A549 (cell line): Measurements from ENCODE around the gene NOS1AP. TPM values are rescaled to one million over a fixed set of nuclear protein-coding genes. Genes with fewer than 3 reads are reported as not detected.

Experiments
- ATAC-seq, 2 experiments: fragments of 200-7000 bp in 1 of 2; fragments of >200 bp in 1 of 2; cut with Nextera tagmentation in 1 of 2; cut with Tn5 transposase in 1 of 2; 3 replicates each; pipeline versions ENCODE4 v1.8.0 to v1.9.1; 2018 to 2020; ENCODE audit warnings: mild to moderate bottlenecking in 1 of 2, moderate library complexity in 1 of 2
- CTCF ChIA-PET: fragments of 300-600 bp; sonication (Branson Sonifier 250); formaldehyde crosslinking; extraction: SDS; loops from one replicate; lab custom pipeline; 2021; ENCODE audit warnings: antibody characterized with exemption, inconsistent platforms; lab: Yijun Ruan, JAX
- POLR2A ChIA-PET: fragments of 350-600 bp; formaldehyde crosslinking; extraction: SDS; loops from one replicate; lab custom pipeline; 2021; ENCODE audit warnings: antibody characterized with exemption, inconsistent platforms; lab: Yijun Ruan, JAX
- DNase-seq, 2 experiments: peaks; one replicate each; pipeline versions ENCODE4 v3.0.0 to v3.0.0-alpha.2; 2011 to 2016; ENCODE audit warnings: low read depth in 1 of 2, low spot score in 1 of 2
- FAIRE-seq: peaks from 2 replicates; lab custom pipeline; 2011; peaks lifted over from hg19 to GRCh38; lab: Jason Lieb, UNC
- H3K27ac ChIP-seq, 2 experiments: fragments of >200 bp; sonication (Bioruptor Twin); formaldehyde crosslinking; 3 replicates each; pipeline ENCODE4 v1.5.1; 2016 to 2017
- H3K4me1 ChIP-seq: fragments of >200 bp; sonication (Bioruptor Twin); formaldehyde crosslinking; 3 replicates; pipeline ENCODE4 v1.6.1; 2016
- H3K4me2 ChIP-seq: fragments of >200 bp; sonication (Bioruptor Twin); formaldehyde crosslinking; 3 replicates; pipeline ENCODE4 v1.6.1; 2016
- H3K4me3 ChIP-seq: fragments of >200 bp; sonication (Bioruptor Twin); formaldehyde crosslinking; 3 replicates; pipeline ENCODE4 v1.5.1; 2016
- H3K9me3 ChIP-seq: fragments of >200 bp; sonication (Bioruptor Twin); formaldehyde crosslinking; 3 replicates; pipeline ENCODE4 v1.6.1; 2016
- CTCF ChIP-seq: fragments of >200 bp; sonication (Bioruptor Twin); formaldehyde crosslinking; IDR thresholded peaks from 3 replicates; pipeline ENCODE4 v1.5.1; 2016
- ESRRA ChIP-seq: fragments of 150-350 bp; IDR thresholded peaks from 2 replicates; pipeline ENCODE4 v1.6.1; 2014; ENCODE audit warnings: mild to moderate bottlenecking, low read length, borderline replicate concordance
- FOSB ChIP-seq: fragments of 250-450 bp; sonication (Bioruptor Pico); IDR thresholded peaks from 2 replicates; pipeline ENCODE4 v1.5.0; 2020; ENCODE audit warnings: mild to moderate bottlenecking, moderate library complexity
- FOSL2 ChIP-seq, 2 experiments: fragments of 450-650 bp in 1 of 2; fragments of >200 bp in 1 of 2; sonication (Bioruptor Twin) in 1 of 2; formaldehyde crosslinking; IDR thresholded peaks; 2 replicates each; pipeline versions ENCODE4 v1.5.0 to v1.6.1; 2016 to 2020; ENCODE audit warnings: mild to moderate bottlenecking in 1 of 2, moderate library complexity in 1 of 2
- FOXS1 ChIP-seq: fragments of 250-450 bp; sonication (Bioruptor Pico); IDR thresholded peaks from 2 replicates; pipeline ENCODE4 v1.5.0; 2020; ENCODE audit warnings: mild to moderate bottlenecking, moderate library complexity
- HDAC2 ChIP-seq: fragments of 200-600 bp; sonication (generic); IDR thresholded peaks from 2 replicates; pipeline ENCODE4 v1.6.1; 2016
- HEYL ChIP-seq: fragments of 250-450 bp; sonication (Bioruptor Pico); IDR thresholded peaks from 2 replicates; pipeline ENCODE4 v1.8.0; 2021; ENCODE audit warnings: mild to moderate bottlenecking, moderate library complexity
- HOXB13 ChIP-seq: fragments of 250-450 bp; sonication (Bioruptor Pico); IDR thresholded peaks from 2 replicates; pipeline ENCODE4 v1.5.0; 2020; ENCODE audit warnings: low read depth, mild to moderate bottlenecking, moderate library complexity
- HOXB5 ChIP-seq: fragments of 250-450 bp; sonication (Bioruptor Pico); IDR thresholded peaks from 2 replicates; pipeline ENCODE4 v1.5.0; 2020; ENCODE audit warnings: mild to moderate bottlenecking, moderate library complexity
- MYC ChIP-seq: IDR thresholded peaks from 2 replicates; pipeline ENCODE4 v1.6.1; 2012; ENCODE audit warnings: mild to moderate bottlenecking, inconsistent platforms, low read length, improper control_type of control experiment, borderline replicate concordance
- NFE2L2 ChIP-seq: fragments of 150-350 bp; conservative IDR thresholded peaks from 2 replicates; pipeline ENCODE4 v1.6.1; 2014; ENCODE audit warnings: low read length
- PHF8 ChIP-seq: fragments of 200-600 bp; sonication (generic); IDR thresholded peaks from 2 replicates; pipeline ENCODE4 v1.6.1; 2016; ENCODE audit warnings: low read depth, mild to moderate bottlenecking, antibody characterized with exemption, moderate library complexity, borderline replicate concordance
- RAD21 ChIP-seq, 2 experiments: fragments of >200 bp in 1 of 2; sonication (Bioruptor Twin) in 1 of 2; formaldehyde crosslinking in 1 of 2; IDR thresholded peaks in 1 of 2; conservative IDR thresholded peaks in 1 of 2; 2 replicates in 1 of 2; 3 replicates in 1 of 2; pipeline ENCODE4 v1.6.1; 2012 to 2018; ENCODE audit warnings: inconsistent platforms in 1 of 2
- RCOR1 ChIP-seq: fragments of 150-350 bp; IDR thresholded peaks from 2 replicates; pipeline ENCODE4 v1.6.1; 2014; ENCODE audit warnings: antibody characterized with exemption, low read length, low read depth
- REST ChIP-seq: fragments of 200-600 bp; sonication (generic); IDR thresholded peaks from 2 replicates; pipeline ENCODE4 v1.6.1; 2016; ENCODE audit warnings: antibody characterized with exemption, mild to moderate bottlenecking, moderate library complexity
- RNF2 ChIP-seq: fragments of 200-600 bp; sonication (generic); IDR thresholded peaks from 2 replicates; pipeline ENCODE4 v1.6.1; 2016; ENCODE audit warnings: low read depth, mild to moderate bottlenecking, antibody characterized with exemption, moderate library complexity, borderline replicate concordance
- SMC3 ChIP-seq: fragments of >200 bp; sonication (Bioruptor Twin); formaldehyde crosslinking; IDR thresholded peaks from 3 replicates; pipeline ENCODE4 v1.6.1; 2018; ENCODE audit warnings: inconsistent platforms
- TP53 ChIP-seq: fragments of 250-450 bp; sonication (Bioruptor Pico); IDR thresholded peaks from 2 replicates; pipeline ENCODE4 v1.5.0; 2021; ENCODE audit warnings: mild to moderate bottlenecking, moderate library complexity
- WGBS: methylation state at CpG from one replicate; pipeline ENCODE4 v1.1.6; 2017; ENCODE audit errors: missing lambda C conversion rate; 5-methylcytosine and 5-hydroxymethylcytosine counted together
- polyA plus RNA-seq, 4 experiments: library from polyadenylated mRNA; depleted of rRNA in 3 of 4; stranded (reverse); fragments of >200 nt; fragmentation: RNase III in 1 of 4; extraction: RNeasy Plus Mini Kit Qiagen cat#74134 plus additional on column Dnase treatment in 1 of 4; gene quantifications; 2 replicates in 3 of 4; 3 replicates in 1 of 4; pipeline ENCODE4 v1.2.3, GENCODE V29; 2011 to 2017
- TF ChIP-seq, protein P1 (sequence below): fragments of 250-450 bp; sonication (Bioruptor Pico); IDR thresholded peaks from 2 replicates; pipeline ENCODE4 v1.5.0; 2021; ENCODE audit warnings: mild to moderate bottlenecking, moderate library complexity, borderline replicate concordance

Gene NOS1AP
- polyA plus RNA-seq, 2 of the 4 experiments (the other 2 are of a cell fraction), result 0.17 to 0.25 TPM

- H3K4me3 ChIP-seq, result no peak overlapping the region
- DNase-seq (no peak), ATAC-seq (no peak)
- POLR2A ChIA-PET, result no interaction called here
- WGBS, result 28% methylated on average over 3 of the region's 3 CpGs
- H3K27ac ChIP-seq, result no peak overlapping the region
- no peak for TF ChIP-seq HOXB5 (CRISPR knock-in tag)
- TF ChIP-seq HOXB13 (CRISPR knock-in tag), result no peak
- TF ChIP-seq NFE2L2, result no peak
- no peak for TF ChIP-seq RCOR1
- TF ChIP-seq CTCF, result no peak
- TF ChIP-seq PHF8, result no peak
- no peak for TF ChIP-seq TP53 (CRISPR knock-in tag)
- TF ChIP-seq FOSL2 (IDR thresholded peaks at IDR 0.05), result no peak
- TF ChIP-seq FOSL2 (CRISPR knock-in tag; IDR thresholded peaks at IDR 0.05), result no peak
- TF ChIP-seq, protein P1, sequence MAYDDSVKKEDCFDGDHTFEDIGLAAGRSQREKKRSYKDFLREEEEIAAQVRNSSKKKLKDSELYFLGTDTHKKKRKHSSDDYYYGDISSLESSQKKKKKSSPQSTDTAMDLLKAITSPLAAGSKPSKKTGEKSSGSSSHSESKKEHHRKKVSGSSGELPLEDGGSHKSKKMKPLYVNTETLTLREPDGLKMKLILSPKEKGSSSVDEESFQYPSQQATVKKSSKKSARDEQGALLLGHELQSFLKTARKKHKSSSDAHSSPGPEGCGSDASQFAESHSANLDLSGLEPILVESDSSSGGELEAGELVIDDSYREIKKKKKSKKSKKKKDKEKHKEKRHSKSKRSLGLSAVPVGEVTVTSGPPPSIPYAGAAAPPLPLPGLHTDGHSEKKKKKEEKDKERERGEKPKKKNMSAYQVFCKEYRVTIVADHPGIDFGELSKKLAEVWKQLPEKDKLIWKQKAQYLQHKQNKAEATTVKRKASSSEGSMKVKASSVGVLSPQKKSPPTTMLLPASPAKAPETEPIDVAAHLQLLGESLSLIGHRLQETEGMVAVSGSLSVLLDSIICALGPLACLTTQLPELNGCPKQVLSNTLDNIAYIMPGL, result no peak
- TF ChIP-seq HEYL (CRISPR knock-in tag), result no peak
- no peak for TF ChIP-seq FOXS1 (CRISPR knock-in tag)
- TF ChIP-seq FOSB, result no peak
- TF ChIP-seq ESRRA, result no peak
- no peak for TF ChIP-seq SMC3
- no peak for TF ChIP-seq RNF2
- TF ChIP-seq RAD21 (conservative IDR thresholded peaks at IDR 0.05 in 1 of 2, IDR thresholded peaks at IDR 0.05 in 1 of 2), result no peak
- TF ChIP-seq HDAC2, result no peak
- TF ChIP-seq REST, result no peak
- TF ChIP-seq MYC, result no peak
- TF ChIP-seq, all 56 proteins: peak for 0
- no peak overlapping the region for H3K4me2 ChIP-seq
- H3K9me3 ChIP-seq, result no peaks in the 10 kb centered on the region
- H3K4me1 ChIP-seq, result no peaks in the 10 kb centered on the region
- CTCF ChIA-PET, result interaction anchor here (0.8 kb wide), 1 partner anchor 12 kb away, joined by 3 read pairs; no protein-coding TSS in a partner anchor
- FAIRE-seq, result no peak
Measured at GRCh38 chr1:162230517-162230916, 161.0 kb downstream of the NOS1AP start.
